WTC11 (cell line): Measurements from ENCODE around the gene P2RY6. TPM values are rescaled to one million over a fixed set of nuclear protein-coding genes. Genes with fewer than 3 reads are reported as not detected.

Source experiments
- ATAC-seq: fragments of 200-7000 bp; cut with Tn5 transposase; 2 replicates; pipeline ENCODE4 v1.10.0; 2021; ENCODE audit warnings: mild to moderate bottlenecking, moderate library complexity
- CTCF ChIA-PET: fragments of 300-600 bp; sonication (Branson Sonifier 250); formaldehyde crosslinking; loops from one replicate; lab custom pipeline; 2021; ENCODE audit warnings: antibody characterized with exemption; lab: Charles Lee
- POLR2A ChIA-PET: fragments of 350-600 bp; sonication (Branson Sonifier 250); formaldehyde crosslinking; loops from one replicate; lab custom pipeline; 2021; ENCODE audit warnings: antibody characterized with exemption; lab: Charles Lee
- DNase-seq: peaks from one replicate; pipeline ENCODE4 v3.0.0; 2021; ENCODE audit warnings: low spot score
- H3K27ac Mint-ChIP-seq: 2 replicates; pipeline ENCODE4 v1.8.0; 2021; ENCODE audit warnings: mixed read lengths
- H3K27me3 Mint-ChIP-seq: 2 replicates; pipeline ENCODE4 v1.8.0; 2021; ENCODE audit warnings: low read depth, mild to moderate bottlenecking, moderate library complexity, mixed read lengths
- H3K36me3 Mint-ChIP-seq: 2 replicates; pipeline ENCODE4 v1.8.0; 2021; ENCODE audit warnings: mixed read lengths
- H3K4me1 Mint-ChIP-seq: 2 replicates; pipeline ENCODE4 v1.8.0; 2022; ENCODE audit warnings: mixed read lengths
- H3K4me3 Mint-ChIP-seq: 2 replicates; pipeline ENCODE4 v1.8.0; 2021; ENCODE audit warnings: mild to moderate bottlenecking, moderate library complexity, mixed read lengths
- H3K9me3 Mint-ChIP-seq: 2 replicates; pipeline ENCODE4 v1.8.0; 2021; ENCODE audit warnings: mixed read lengths
- CREB1 ChIP-seq: sonication (generic); formaldehyde crosslinking; IDR thresholded peaks from 2 replicates; pipeline ENCODE4 v1.8.0; 2023; ENCODE audit warnings: mild to moderate bottlenecking, missing genetic modification reagents
- ELF4 ChIP-seq: sonication (generic); formaldehyde crosslinking; IDR thresholded peaks from 2 replicates; pipeline ENCODE4 v1.8.1; 2022; ENCODE audit warnings: low read depth, mild to moderate bottlenecking, moderate library complexity, missing genetic modification reagents
- ETV6 ChIP-seq: sonication (generic); formaldehyde crosslinking; IDR thresholded peaks from 2 replicates; pipeline ENCODE4 v1.8.1; 2022; ENCODE audit warnings: mild to moderate bottlenecking, missing genetic modification reagents
- FOXK1 ChIP-seq: sonication (generic); formaldehyde crosslinking; IDR thresholded peaks from 2 replicates; pipeline ENCODE4 v1.8.0; 2022; ENCODE audit warnings: mild to moderate bottlenecking, moderate library complexity, missing genetic modification reagents
- GTF2I ChIP-seq: fragments of 250-450 bp; sonication (Bioruptor Pico); conservative IDR thresholded peaks from 2 replicates; pipeline ENCODE4 v1.4.0; 2021; ENCODE audit warnings: mild to moderate bottlenecking
- MYBL2 ChIP-seq: sonication (generic); formaldehyde crosslinking; IDR thresholded peaks from 2 replicates; pipeline ENCODE4 v1.8.1; 2023; ENCODE audit warnings: mild to moderate bottlenecking, moderate library complexity, missing genetic modification reagents
- RELA ChIP-seq: sonication (generic); formaldehyde crosslinking; IDR thresholded peaks from 2 replicates; pipeline ENCODE4 v1.8.1; 2022; ENCODE audit warnings: missing genetic modification reagents, mild to moderate bottlenecking, borderline replicate concordance
- SOX15 ChIP-seq: fragments of 250-450 bp; sonication (Bioruptor Pico); IDR thresholded peaks from 2 replicates; pipeline ENCODE4 v1.9.0; 2021; ENCODE audit warnings: mild to moderate bottlenecking
- TEAD4 ChIP-seq: sonication (generic); formaldehyde crosslinking; IDR thresholded peaks from 2 replicates; pipeline ENCODE4 v1.8.0; 2022; ENCODE audit warnings: mild to moderate bottlenecking, missing genetic modification reagents
- TP53 ChIP-seq: sonication (generic); formaldehyde crosslinking; IDR thresholded peaks from 2 replicates; pipeline ENCODE4 v1.8.1; 2023; ENCODE audit warnings: mild to moderate bottlenecking, missing genetic modification reagents
- ZNF263 ChIP-seq: sonication (generic); formaldehyde crosslinking; IDR thresholded peaks from 2 replicates; pipeline ENCODE4 v1.8.1; 2022; ENCODE audit warnings: low read depth, mild to moderate bottlenecking, moderate library complexity, missing genetic modification reagents
- total RNA-seq: library from RNA; stranded (reverse); gene quantifications from 3 replicates; pipeline ENCODE4 v1.2.3, GENCODE V29; 2021
- TF ChIP-seq, protein P1 (sequence below): sonication (generic); formaldehyde crosslinking; IDR thresholded peaks from 2 replicates; pipeline ENCODE4 v1.8.0; 2022; ENCODE audit warnings: missing genetic modification reagents
- TF ChIP-seq, protein P2 (sequence below): sonication (generic); formaldehyde crosslinking; IDR thresholded peaks from 2 replicates; pipeline ENCODE4 v1.8.1; 2023; ENCODE audit warnings: mild to moderate bottlenecking, missing genetic modification reagents, borderline replicate concordance
- TF ChIP-seq, protein P3 (sequence below): fragments of 250-450 bp; sonication (Bioruptor Pico); IDR thresholded peaks from 2 replicates; pipeline ENCODE4 v2.1.2; 2022; ENCODE audit warnings: mild to moderate bottlenecking, moderate library complexity
- TF ChIP-seq, protein P4 (sequence below): sonication (generic); formaldehyde crosslinking; IDR thresholded peaks from 2 replicates; pipeline ENCODE4 v1.8.1; 2022; ENCODE audit warnings: missing genetic modification reagents, borderline replicate concordance
- TF ChIP-seq, protein P5 (sequence below): fragments of 200-600 bp; IDR thresholded peaks from 2 replicates; pipeline ENCODE4 v1.8.0; 2022; ENCODE audit warnings: antibody characterized with exemption
- TF ChIP-seq, protein P6 (sequence below): sonication (generic); formaldehyde crosslinking; conservative IDR thresholded peaks from 2 replicates; pipeline ENCODE4 v1.8.1; 2022; ENCODE audit warnings: mild to moderate bottlenecking, missing genetic modification reagents

Gene P2RY6
- total RNA-seq, 1 experiment from 2014 or later: not detected

DNA sequence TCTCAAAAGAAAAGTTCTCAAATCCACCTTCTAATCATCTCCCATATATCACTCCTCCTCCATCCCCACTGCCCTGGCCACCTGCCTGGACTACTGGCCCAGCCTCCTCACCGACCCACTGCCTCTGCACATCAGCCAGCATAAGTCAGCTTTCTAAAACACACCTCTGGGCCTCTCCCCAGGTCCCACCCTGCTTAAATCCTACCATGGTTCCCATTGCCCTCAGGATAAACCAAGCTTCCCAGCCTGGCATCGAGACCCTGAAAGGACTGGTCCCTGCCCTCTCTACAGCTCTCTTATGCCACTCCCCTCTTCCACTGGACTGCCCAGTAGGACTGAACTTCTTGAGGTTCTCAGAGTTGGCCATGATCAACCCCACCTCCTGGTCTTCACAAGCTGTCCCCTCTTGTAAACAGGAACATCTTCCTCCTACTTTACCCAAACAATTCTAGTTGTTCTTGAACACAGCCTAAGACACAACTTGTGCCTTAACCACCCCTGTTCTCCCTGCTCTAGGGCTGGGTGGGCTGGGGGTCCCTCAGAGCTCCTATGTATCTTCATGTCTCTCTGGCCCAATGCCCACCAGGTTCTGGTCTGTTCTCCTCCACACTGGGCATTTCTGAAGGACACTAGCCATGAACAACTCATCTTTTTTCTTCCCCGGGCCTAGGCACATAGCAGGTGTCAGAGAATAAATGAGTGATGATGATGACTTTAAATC lies 12.6 kb upstream of the P2RY6 start:
- H3K4me3 Mint-ChIP-seq: no peak overlapping the region
- ATAC-seq (no peak), DNase-seq (no peak)
- no peak overlapping the region for H3K27ac Mint-ChIP-seq
- ChIA-PET CTCF (no interaction called here), POLR2A (no interaction called here)
- H3K36me3 Mint-ChIP-seq: no peaks in the 10 kb centered on the region
- TF ChIP-seq, protein P1, sequence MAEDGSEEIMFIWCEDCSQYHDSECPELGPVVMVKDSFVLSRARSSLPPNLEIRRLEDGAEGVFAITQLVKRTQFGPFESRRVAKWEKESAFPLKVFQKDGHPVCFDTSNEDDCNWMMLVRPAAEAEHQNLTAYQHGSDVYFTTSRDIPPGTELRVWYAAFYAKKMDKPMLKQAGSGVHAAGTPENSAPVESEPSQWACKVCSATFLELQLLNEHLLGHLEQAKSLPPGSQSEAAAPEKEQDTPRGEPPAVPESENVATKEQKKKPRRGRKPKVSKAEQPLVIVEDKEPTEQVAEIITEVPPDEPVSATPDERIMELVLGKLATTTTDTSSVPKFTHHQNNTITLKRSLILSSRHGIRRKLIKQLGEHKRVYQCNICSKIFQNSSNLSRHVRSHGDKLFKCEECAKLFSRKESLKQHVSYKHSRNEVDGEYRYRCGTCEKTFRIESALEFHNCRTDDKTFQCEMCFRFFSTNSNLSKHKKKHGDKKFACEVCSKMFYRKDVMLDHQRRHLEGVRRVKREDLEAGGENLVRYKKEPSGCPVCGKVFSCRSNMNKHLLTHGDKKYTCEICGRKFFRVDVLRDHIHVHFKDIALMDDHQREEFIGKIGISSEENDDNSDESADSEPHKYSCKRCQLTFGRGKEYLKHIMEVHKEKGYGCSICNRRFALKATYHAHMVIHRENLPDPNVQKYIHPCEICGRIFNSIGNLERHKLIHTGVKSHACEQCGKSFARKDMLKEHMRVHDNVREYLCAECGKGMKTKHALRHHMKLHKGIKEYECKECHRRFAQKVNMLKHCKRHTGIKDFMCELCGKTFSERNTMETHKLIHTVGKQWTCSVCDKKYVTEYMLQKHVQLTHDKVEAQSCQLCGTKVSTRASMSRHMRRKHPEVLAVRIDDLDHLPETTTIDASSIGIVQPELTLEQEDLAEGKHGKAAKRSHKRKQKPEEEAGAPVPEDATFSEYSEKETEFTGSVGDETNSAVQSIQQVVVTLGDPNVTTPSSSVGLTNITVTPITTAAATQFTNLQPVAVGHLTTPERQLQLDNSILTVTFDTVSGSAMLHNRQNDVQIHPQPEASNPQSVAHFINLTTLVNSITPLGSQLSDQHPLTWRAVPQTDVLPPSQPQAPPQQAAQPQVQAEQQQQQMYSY (CRISPR knock-in tag): no peak
- no peak for TF ChIP-seq MYBL2 (CRISPR knock-in tag)
- no peak for TF ChIP-seq FOXK1 (CRISPR knock-in tag)
- no peak for TF ChIP-seq GTF2I (CRISPR knock-in tag)
- TF ChIP-seq TEAD4 (CRISPR knock-in tag): no peak
- TF ChIP-seq, protein P2, sequence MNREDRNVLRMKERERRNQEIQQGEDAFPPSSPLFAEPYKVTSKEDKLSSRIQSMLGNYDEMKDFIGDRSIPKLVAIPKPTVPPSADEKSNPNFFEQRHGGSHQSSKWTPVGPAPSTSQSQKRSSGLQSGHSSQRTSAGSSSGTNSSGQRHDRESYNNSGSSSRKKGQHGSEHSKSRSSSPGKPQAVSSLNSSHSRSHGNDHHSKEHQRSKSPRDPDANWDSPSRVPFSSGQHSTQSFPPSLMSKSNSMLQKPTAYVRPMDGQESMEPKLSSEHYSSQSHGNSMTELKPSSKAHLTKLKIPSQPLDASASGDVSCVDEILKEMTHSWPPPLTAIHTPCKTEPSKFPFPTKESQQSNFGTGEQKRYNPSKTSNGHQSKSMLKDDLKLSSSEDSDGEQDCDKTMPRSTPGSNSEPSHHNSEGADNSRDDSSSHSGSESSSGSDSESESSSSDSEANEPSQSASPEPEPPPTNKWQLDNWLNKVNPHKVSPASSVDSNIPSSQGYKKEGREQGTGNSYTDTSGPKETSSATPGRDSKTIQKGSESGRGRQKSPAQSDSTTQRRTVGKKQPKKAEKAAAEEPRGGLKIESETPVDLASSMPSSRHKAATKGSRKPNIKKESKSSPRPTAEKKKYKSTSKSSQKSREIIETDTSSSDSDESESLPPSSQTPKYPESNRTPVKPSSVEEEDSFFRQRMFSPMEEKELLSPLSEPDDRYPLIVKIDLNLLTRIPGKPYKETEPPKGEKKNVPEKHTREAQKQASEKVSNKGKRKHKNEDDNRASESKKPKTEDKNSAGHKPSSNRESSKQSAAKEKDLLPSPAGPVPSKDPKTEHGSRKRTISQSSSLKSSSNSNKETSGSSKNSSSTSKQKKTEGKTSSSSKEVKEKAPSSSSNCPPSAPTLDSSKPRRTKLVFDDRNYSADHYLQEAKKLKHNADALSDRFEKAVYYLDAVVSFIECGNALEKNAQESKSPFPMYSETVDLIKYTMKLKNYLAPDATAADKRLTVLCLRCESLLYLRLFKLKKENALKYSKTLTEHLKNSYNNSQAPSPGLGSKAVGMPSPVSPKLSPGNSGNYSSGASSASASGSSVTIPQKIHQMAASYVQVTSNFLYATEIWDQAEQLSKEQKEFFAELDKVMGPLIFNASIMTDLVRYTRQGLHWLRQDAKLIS (CRISPR knock-in tag): no peak
- TF ChIP-seq, protein P3, sequence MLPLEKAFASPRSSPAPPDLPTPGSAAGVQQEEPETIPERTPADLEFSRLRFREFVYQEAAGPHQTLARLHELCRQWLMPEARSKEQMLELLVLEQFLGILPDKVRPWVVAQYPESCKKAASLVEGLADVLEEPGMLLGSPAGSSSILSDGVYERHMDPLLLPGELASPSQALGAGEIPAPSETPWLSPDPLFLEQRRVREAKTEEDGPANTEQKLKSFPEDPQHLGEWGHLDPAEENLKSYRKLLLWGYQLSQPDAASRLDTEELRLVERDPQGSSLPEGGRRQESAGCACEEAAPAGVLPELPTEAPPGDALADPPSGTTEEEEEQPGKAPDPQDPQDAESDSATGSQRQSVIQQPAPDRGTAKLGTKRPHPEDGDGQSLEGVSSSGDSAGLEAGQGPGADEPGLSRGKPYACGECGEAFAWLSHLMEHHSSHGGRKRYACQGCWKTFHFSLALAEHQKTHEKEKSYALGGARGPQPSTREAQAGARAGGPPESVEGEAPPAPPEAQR (CRISPR knock-in tag): no peak
- TF ChIP-seq CREB1 (CRISPR knock-in tag): no peak
- TF ChIP-seq, protein P4, sequence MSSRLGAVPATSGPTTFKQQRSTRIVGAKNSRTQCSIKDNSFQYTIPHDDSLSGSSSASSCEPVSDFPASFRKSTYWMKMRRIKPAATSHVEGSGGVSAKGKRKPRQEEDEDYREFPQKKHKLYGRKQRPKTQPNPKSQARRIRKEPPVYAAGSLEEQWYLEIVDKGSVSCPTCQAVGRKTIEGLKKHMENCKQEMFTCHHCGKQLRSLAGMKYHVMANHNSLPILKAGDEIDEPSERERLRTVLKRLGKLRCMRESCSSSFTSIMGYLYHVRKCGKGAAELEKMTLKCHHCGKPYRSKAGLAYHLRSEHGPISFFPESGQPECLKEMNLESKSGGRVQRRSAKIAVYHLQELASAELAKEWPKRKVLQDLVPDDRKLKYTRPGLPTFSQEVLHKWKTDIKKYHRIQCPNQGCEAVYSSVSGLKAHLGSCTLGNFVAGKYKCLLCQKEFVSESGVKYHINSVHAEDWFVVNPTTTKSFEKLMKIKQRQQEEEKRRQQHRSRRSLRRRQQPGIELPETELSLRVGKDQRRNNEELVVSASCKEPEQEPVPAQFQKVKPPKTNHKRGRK (CRISPR knock-in tag): no peak
- TF ChIP-seq, protein P5, sequence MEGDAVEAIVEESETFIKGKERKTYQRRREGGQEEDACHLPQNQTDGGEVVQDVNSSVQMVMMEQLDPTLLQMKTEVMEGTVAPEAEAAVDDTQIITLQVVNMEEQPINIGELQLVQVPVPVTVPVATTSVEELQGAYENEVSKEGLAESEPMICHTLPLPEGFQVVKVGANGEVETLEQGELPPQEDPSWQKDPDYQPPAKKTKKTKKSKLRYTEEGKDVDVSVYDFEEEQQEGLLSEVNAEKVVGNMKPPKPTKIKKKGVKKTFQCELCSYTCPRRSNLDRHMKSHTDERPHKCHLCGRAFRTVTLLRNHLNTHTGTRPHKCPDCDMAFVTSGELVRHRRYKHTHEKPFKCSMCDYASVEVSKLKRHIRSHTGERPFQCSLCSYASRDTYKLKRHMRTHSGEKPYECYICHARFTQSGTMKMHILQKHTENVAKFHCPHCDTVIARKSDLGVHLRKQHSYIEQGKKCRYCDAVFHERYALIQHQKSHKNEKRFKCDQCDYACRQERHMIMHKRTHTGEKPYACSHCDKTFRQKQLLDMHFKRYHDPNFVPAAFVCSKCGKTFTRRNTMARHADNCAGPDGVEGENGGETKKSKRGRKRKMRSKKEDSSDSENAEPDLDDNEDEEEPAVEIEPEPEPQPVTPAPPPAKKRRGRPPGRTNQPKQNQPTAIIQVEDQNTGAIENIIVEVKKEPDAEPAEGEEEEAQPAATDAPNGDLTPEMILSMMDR: no peak
- no peak for TF ChIP-seq TP53
- TF ChIP-seq ETV6 (CRISPR knock-in tag): no peak
- TF ChIP-seq, protein P6, sequence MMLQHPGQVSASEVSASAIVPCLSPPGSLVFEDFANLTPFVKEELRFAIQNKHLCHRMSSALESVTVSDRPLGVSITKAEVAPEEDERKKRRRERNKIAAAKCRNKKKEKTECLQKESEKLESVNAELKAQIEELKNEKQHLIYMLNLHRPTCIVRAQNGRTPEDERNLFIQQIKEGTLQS: no peak
- TF ChIP-seq SOX15 (CRISPR knock-in tag): no peak
- no peak for TF ChIP-seq ELF4 (CRISPR knock-in tag)
- no peak for TF ChIP-seq RELA (CRISPR knock-in tag)
- no peak for TF ChIP-seq ZNF263 (CRISPR knock-in tag)
- no peaks in the 10 kb centered on the region for H3K9me3 Mint-ChIP-seq
- H3K4me1 Mint-ChIP-seq: peaks cover 6% of the 10 kb centered on the region
- peaks cover 15% of the 10 kb centered on the region for H3K27me3 Mint-ChIP-seq
